ENCODE data around the gene USB1.
A peak's percentile ranks its signal among the peaks of the same experiment; 100 is the strongest.

The USB1 gene

GRCh38 chr16:58020628-58021521 lies 19.7 kb downstream of the USB1 start:
- peak; percentile 1 for DNase-seq

DNA sequence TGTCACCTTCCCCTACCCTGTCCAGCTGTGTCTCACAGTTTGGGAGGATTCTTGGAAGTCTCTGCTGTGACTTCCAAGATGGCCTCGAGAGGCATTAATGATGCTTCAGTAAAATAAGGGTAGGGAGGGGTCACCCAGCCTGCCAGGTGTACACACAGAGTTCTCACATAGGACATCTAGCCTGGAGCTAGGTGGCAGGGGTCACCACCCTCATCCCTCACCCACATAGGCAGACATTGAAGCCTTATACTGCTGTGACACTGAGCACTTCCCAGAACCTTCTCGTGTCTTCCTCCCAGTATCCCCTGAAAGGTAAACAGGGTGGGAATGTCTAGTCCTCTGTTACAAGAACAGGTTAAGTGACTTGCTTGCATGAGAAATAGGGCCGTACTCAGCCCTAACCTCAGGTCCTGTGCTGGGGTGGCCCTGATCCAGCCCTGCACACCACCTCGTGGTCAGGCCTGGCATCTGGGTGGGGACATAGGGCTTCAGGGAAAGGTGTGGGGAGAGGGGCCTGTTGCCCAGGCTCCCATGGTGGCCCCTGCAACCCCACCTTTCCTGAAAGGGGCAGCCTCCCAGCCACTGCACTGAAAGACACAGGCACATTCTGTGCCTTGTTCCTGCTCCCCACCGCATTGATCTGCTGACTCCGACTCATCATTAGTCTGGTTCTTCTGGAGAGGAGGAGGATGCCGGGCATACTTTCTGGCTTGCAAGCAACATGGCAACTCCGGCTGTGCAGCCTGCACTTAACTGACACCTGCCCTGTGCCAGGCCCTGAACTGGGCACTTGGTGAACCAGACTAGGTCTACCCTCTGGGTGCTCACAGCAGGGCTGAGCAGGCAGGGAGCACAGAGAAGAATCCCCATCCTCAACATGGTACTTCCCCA lies 20.7 kb downstream of the USB1 start:
- no peak for DNase-seq

DNA sequence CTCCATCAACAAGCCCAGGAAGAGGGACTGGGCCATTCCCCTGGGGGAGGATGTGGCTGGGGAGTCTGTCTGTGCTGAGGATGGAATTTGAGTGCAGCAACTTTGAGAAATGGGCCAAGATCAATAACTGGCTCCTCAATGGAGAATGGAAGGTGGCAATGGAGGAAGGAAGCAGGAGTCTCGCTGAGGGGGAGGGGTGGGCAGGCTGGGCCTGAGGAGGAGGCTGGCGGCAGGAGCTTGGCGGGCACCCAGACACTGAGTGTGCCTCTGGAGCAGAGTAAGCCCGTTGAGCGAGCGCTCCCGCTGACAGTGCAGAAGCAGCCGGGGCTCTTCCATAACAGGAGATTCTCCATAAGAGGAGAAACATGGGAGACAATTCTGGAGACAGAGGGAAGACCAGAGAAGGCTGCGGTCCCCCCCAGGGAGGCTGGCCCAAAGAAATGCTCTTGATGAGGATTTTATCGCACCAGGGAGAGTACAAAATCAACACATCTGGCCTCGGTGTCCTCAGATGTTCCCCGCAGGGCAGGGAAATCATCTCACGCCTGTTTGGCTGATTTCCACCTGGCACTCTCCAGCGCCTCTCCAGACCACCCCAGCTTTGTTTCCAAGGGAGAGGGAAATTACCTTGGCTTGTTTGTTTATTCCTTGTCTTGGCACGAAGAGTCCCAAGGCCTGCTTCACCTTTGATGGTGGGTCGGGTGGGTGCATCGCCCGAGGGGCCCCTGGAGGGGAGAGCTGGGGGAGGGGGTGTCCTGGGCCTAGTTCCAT lies 21.6 kb downstream of the USB1 start:
- DNase-seq = peak; percentile 65

- DNase-seq = no peak
Measured at GRCh38 chr16:58024486-58025350, 23.5 kb downstream of the USB1 start.

DNA sequence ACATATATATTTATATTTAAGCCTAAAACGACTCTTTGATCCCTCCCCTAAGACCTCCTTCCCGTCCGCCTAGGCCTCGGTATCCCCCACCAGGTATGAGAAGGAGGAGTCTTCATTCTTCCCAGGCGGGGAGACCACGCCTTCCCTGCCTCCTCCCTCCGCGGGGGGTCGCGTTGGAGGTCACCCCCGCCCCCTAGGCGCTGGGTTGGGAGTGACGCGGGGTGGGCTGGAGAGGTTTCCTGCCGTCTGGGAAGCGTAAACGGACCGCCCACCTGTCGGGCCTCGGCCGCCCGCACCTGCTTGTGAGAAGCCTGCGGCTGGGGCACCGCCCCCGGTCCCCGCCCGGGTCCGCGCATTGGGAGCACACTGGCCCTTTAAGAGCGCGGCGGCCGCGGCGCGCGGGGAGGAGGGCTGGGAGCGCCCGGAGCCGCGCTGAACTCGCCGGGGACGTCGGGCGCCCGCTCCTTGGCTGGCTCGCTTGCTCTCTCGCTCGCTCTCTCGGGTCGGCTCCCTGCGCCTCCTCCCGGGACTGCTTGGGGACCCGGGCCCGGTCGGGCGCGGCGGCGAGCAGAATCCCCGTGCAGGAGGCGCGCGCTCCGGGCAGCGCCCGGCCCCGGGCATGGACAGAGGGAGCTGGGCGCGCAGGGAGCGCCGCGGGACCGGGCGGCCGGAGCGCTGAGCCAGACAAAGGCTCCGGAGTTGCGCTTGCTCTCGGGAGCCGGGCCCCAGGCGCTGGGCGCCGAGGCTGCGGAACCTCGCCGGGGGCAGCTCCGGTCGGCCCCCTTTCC lies 24.3 kb downstream of the USB1 start, which contains the start of gene MMP15:
TSS of gene MMP15 (plus strand) at position 404 of the 788 bp plus-strand sequence. CDS start 597 bp downstream, outside the sequence.
- peak; percentile 48 for DNase-seq

DNA sequence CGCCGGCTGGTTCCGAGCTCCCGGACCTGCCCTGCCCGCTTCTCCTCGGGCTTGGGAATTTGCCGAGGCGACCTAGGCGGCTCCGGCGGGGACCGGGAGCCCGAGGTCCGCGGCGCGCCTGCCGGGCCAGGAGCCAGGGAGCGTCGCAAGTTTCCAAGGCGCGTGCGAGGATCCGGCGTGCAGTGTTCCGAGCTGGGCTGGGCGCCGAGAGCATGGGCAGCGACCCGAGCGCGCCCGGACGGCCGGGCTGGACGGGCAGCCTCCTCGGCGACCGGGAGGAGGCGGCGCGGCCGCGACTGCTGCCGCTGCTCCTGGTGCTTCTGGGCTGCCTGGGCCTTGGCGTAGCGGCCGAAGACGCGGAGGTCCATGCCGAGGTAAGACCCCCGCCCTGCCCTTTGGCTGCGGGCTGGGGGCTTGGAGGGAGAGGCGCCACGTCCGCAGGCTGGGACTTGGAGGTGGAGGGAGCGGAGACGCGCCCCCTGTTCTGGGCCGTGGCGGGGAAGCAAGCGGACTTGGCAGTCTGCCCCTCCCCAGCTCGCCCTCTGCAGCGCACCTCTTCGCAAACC lies 25.0 kb downstream of the USB1 start:
- DNase-seq = no peak

GRCh38 chr16:58026705-58027160 lies 25.5 kb downstream of the USB1 start:
- no peak for DNase-seq

DNA sequence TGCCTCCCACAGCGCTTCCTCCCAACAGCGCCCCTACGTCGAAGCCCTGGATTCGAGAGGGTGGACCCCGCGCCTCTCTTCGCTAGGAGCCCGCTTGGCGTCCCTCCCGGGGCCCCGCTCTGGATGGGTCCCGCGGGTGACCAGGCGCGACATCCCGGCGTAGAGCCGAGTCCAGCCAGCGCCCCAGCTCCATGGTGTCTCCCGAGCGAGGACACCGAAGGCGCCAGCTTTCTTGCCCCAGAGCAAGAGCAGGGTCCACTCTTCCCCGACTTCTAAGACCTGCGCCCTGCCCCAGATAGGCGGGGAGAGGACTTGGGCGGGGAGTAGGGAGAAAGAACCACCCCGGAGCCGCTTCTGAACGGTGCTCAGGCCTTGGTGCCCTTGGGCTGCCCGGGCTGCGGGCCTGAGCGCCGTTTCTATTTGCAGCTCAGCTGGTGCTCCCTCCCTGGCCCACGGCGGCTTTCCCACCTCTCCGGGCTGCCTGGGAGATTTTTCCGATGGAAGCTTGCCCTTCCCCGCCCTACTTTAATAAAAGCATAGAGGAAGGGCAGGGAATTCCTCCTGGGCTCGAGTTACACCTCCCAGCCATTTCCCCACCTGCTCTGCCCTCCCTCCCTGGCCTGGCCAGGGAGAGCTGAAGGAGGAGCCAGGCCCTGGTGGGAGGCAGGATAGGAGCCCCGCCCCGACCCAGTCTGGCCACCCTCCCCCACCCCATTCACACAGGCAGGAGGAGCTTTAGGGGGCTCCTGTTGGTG lies 26.1 kb downstream of the USB1 start:
- peak; percentile 11 for DNase-seq

GRCh38 chr16:58027916-58028455 lies 26.8 kb downstream of the USB1 start:
- DNase-seq = no peak

DNA sequence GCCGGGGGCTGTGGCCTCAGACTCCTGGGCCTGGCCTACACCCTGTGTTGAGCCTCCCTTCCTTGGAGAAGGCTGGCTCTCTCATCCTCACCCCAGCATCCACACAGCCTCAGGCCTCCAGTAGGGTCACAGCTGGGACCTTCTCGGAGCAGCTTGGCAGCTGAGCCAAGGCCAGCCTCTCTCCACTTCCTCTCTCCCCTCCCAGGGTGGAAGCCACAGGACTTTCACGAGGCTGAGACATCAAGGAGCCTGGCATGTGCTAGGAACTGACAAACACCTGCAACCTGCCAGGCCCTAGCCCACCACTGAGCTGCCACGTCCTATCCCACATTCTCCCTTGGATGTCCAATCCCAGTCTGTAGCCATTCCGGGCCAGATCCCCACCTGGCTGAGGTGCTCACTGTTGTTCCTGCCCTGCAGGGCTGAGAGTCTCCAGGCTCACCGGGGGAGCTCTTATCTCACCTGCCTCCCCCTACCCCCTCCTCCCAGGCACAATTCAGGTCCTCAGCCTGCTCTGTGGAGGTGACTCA lies 27.4 kb downstream of the USB1 start:
- DNase-seq = no peak

DNA sequence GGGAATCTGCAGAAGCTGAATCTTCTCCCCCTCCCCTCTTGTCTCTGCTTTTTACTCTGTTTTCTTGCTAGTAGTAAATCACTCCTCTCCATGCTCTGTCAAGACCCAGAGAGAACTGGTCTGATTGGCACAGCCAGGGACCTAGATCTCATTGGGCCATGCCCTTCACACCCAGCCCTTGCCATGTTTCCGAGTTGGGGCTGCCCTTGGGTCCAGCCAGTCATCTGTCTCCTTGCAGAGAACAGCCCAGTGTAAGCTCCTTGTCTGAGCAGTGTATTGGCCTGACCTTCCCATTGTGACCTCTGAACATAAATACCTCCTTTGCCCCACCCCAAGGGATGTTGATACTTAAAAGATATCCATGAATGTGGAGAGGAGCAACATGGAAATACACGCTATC lies 28.2 kb downstream of the USB1 start:
- no peak for DNase-seq

- no peak for DNase-seq
Measured at GRCh38 chr16:58030136-58030840, 29.1 kb downstream of the USB1 start.

- no peak for DNase-seq
Measured at GRCh38 chr16:58031016-58031800, 30.0 kb downstream of the USB1 start.

GRCh38 chr16:58032710-58033293 lies 31.6 kb downstream of the USB1 start:
- DNase-seq = no peak

DNA sequence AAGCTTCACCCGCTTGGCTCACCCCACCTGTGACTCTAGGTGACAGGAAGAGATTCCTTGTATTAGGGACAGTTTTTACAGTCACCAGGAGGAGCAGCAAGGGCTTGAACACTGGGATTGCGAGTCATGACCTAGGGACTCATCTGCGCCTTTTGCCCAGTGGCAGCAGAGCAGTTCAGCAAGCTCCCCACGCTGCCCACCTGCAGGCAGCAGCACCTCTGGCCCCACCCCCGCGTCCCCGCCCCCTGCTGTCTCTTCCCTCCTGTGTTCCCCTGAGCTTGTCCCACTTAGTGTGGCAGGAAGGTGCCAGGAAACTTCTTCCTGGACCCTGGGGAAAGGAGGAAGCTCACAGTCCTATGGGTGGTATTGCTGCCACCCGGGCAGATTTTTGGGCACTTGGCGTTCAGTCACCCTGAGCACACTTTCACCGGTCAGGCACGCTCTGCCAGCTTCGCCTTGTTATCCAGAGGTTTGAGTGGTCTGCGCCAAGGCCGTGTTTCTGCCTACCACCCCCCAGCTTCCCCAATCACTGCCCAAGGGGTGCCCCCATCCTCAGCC lies 33.0 kb downstream of the USB1 start:
- no peak for DNase-seq

DNA sequence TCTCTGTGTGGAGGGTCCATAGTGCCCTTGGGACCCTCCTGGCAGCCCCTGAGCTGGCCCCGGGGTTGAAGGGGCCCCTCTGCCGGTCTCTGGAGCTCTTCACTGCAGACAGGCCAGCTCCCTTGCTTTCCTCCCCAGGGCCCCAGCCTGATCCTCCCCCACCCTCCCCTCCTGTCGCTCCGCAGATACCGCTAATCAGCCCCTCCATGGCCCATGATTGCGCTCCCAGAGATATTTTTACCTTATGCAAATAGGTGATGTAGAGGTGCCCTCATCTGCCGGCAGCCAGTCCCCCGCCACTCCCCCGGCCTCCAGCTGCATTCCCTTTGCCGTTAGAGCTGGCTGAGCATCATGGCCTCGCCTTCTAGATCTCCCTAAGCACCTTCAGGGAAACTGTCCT lies 33.6 kb downstream of the USB1 start:
- DNase-seq = no peak

Measured in DMS79 treated with DMSO at 0.1 percent for 48 hours (cell line).